Ecto neural progenitor cell (in vitro differentiated cells): ENCODE data around the gene AKAP10.
A peak's percentile ranks its signal among the peaks of the same experiment; 100 is the strongest.
"Not testable (repeated sequence)": the region's sequence is repeated elsewhere in the genome, so short reads cannot be mapped to it uniquely, and the experiment has no call there.

Experiments used
- DNase-seq: peaks from one replicate; pipeline ENCODE4 v3.0.0-alpha.2; 2018; ENCODE audit warnings: low spot score

Gene AKAP10

GRCh38 chr17:19977293-19978208 lies at the start of gene AKAP10:
Gene AKAP10 (minus strand): TSS chr17:19977828. CDS start chr17:19977679, 149 bp downstream.
- DNase-seq, result peak; percentile 99

GRCh38 chr17:20026960-20027359 lies 49.3 kb upstream of the AKAP10 start:
- DNase-seq, result no peak

- DNase-seq, result no peak
These were observed 45.1 kb upstream of the AKAP10 start for GRCh38 chr17:20022701-20023100.

- DNase-seq, result not testable (repeated sequence)
These were observed 38.9 kb upstream of the AKAP10 start for GRCh38 chr17:20016475-20016992.

GRCh38 chr17:20012017-20012536 lies 34.4 kb upstream of the AKAP10 start:
- no peak for DNase-seq

- no peak for DNase-seq
These were observed 33.3 kb upstream of the AKAP10 start for GRCh38 chr17:20010936-20011335.

- no peak for DNase-seq
These were observed 32.7 kb upstream of the AKAP10 start for GRCh38 chr17:20010099-20010863.

GRCh38 chr17:20009302-20010098 lies 31.9 kb upstream of the AKAP10 start, which contains the start of gene SPECC1:
Gene SPECC1 (plus strand): TSS chr17:20009359. CDS start chr17:20096652, 87,293 bp downstream.
- DNase-seq, result peak; percentile 97

GRCh38 chr17:20009052-20009301 lies 31.3 kb upstream of the AKAP10 start:
- no peak for DNase-seq

GRCh38 chr17:20008242-20009051 lies 30.8 kb upstream of the AKAP10 start:
- DNase-seq, result peak; percentile 77

GRCh38 chr17:19996502-19996901 lies 18.9 kb upstream of the AKAP10 start:
- DNase-seq, result no peak

GRCh38 chr17:19996086-19996485 lies 18.5 kb upstream of the AKAP10 start:
- no peak for DNase-seq

- peak; percentile 96 for DNase-seq
These were observed 15.4 kb upstream of the AKAP10 start for GRCh38 chr17:19992803-19993713.

- peak; percentile 41 for DNase-seq
These were observed 13.7 kb upstream of the AKAP10 start for GRCh38 chr17:19991252-19991885.

- no peak for DNase-seq
These were observed 10.3 kb upstream of the AKAP10 start for GRCh38 chr17:19987897-19988296.

- DNase-seq, result no peak
These were observed 9.6 kb upstream of the AKAP10 start for GRCh38 chr17:19986941-19987861.

GRCh38 chr17:19979917-19980770 lies 2.5 kb upstream of the AKAP10 start:
- DNase-seq, result peak; percentile 93
